Measurements from ENCODE around the gene KRTAP4-2. TPM values are rescaled to one million over a fixed set of nuclear protein-coding genes. Genes with fewer than 3 reads are reported as not detected.
A peak's percentile ranks its signal among the peaks of the same experiment; 100 is the strongest.
"Not testable (repeated sequence)": the region's sequence is repeated elsewhere in the genome, so short reads cannot be mapped to it uniquely, and the experiment has no call there.

KRTAP4-2 gene
- total RNA-seq, 2 donors from 2014 or later: not detected

DNA sequence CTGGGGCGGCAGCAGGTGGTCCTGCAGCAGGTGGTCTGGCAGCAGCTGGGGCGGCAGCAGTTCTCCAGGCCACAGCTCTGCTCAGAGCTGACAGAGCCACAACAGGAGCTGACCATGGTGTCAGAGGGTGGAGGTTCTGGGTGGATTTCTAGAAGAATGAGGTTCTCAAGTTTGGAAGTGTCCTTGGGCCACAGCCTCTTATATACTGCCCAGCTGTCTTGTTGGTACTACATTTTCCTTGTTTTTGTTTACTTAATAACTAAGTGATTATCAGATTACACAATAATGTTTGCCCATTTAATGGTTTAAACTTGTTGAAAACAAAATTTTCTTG lies 28.4 kb downstream of the KRTAP4-2 start, which contains the start of gene KRTAP4-5:
KRTAP4-5 (minus strand) TSS at position 174 of the 334 bp plus-strand sequence; CDS start at position 116, 58 bp downstream.
- H3K4me1 Mint-ChIP-seq (ENCODE audit: low read depth): no peaks in the 10 kb centered on the region
- no peak within 1 kb of the TSS for H3K4me3 Mint-ChIP-seq
- DNase-seq (no peak), ATAC-seq (replicated peaks in 1 of 2) (no peak)
- no peaks in the 10 kb centered on the region for H3K27me3 Mint-ChIP-seq (ENCODE audit: low read depth)
- H3K27ac Mint-ChIP-seq: no peak within 1 kb of the TSS
- H3K9me3 Mint-ChIP-seq: no peaks in the 10 kb centered on the region
- no peaks in the 10 kb centered on the region for H3K36me3 Mint-ChIP-seq (ENCODE audit: insufficient read depth in 2 of 2)

DNA sequence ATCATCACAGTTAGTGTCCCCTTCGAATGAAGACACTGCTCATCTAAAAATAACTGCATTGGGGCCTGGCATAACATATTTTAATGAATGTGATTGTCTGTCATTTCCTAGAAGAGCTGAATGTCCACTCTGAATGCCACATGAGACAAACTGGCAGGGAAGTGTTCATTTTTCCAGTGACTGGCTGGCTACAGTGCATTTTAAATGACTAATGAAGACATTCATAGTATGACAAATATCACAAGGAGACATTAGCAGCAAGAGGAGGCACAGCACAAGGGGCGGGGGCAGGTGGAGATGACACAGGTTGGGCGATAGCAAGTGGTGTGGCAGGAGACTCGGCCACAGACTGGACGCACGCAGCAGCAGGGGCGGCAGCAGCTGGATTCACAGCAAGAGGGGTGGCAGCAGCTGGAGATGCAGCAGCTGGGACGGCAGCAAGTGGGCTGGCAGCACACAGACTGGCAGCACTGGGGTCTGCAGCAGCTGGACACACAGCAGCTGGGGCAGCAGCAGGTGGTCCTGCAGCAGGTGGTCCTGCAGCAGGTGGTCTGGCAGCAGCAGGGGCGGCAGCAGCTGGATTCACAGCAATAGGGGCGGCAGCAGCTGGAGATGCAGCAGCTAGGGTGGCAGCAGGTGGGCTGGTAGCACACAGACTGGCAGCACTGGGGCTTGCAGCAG lies 28.9 kb downstream of the KRTAP4-2 start:
- not testable (repeated sequence) for H3K27ac Mint-ChIP-seq; H3K4me3 Mint-ChIP-seq; H3K4me1 Mint-ChIP-seq (ENCODE audit: low read depth); H3K27me3 Mint-ChIP-seq (ENCODE audit: low read depth); DNase-seq; H3K36me3 Mint-ChIP-seq (ENCODE audit: insufficient read depth in 2 of 2); ATAC-seq (replicated peaks in 1 of 2); H3K9me3 Mint-ChIP-seq

DNA sequence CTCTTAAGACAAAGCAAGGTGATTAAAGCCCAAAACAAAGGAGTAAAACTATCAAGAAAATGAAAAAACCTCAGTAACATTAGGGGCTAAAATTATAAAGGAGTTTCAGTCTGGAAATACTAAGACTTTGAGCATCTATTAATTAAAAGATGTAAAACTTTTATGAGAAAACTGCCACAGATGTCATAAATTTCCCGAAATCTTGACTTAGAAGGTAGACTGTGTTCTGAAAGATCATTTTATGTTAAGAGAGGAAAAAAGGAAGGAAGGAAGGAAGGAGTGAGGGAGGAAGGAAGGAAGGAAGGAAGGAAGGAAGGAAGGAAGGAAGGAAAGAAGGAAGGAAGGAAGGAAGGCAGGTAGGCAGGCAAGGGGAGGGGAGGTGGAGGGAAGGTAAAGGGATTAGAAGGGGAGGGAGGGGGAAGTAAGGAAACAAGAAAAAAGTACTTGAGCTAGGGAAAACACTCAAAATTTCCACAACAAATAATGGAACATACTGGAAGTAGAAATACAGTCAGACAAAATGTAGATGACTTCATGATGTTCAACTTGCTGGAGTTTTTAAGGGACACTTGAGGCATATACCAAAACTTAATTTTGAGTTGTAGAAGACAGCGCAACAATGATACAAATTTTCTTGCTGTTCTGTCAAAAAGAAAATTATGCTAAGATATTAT lies 30.4 kb downstream of the KRTAP4-2 start:
- Mint-ChIP-seq H3K9me3 (peaks cover 5 to 9% of the 10 kb centered on the region in 2 donors), H3K27me3 (ENCODE audit: low read depth) (no peaks in the 10 kb centered on the region), H3K27ac (no peak overlapping the region), H3K4me3 (no peak overlapping the region), H3K4me1 (ENCODE audit: low read depth) (no peaks in the 10 kb centered on the region), H3K36me3 (ENCODE audit: insufficient read depth in 2 of 2) (peaks cover 7 to 9% of the 10 kb centered on the region in 2 donors)
- no peak for DNase-seq
- no peak for ATAC-seq (replicated peaks in 1 of 2)

DNA sequence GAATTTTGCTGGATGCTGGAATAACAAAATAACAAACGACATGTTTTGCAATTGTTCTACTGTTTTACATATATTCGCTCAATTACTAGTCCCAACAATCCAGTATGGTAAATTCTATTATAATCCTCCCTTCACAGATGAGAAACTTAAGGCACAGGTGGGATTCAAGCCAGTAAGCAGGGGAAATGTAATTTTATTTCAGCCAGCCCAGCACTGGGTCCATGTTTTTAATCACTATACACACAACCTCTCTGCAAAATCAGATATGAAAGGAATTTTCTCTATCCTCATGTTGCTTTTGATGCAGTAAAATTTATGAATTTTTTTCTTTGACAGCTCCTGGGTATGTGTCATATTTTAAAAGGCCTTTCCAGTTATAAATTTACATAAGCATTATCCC lies 32.8 kb downstream of the KRTAP4-2 start:
- DNase-seq (no peak), ATAC-seq (replicated peaks in 1 of 2) (no peak)
- Mint-ChIP-seq H3K27me3 (ENCODE audit: low read depth) (no peaks in the 10 kb centered on the region), H3K27ac (no peak overlapping the region), H3K9me3 (peaks cover 7 to 16% of the 10 kb centered on the region in 2 donors), H3K36me3 (ENCODE audit: insufficient read depth in 2 of 2) (peaks cover 8 to 15% of the 10 kb centered on the region in 2 donors), H3K4me1 (ENCODE audit: low read depth) (peaks cover 5% of the 10 kb centered on the region), H3K4me3 (no peak overlapping the region)

DNA sequence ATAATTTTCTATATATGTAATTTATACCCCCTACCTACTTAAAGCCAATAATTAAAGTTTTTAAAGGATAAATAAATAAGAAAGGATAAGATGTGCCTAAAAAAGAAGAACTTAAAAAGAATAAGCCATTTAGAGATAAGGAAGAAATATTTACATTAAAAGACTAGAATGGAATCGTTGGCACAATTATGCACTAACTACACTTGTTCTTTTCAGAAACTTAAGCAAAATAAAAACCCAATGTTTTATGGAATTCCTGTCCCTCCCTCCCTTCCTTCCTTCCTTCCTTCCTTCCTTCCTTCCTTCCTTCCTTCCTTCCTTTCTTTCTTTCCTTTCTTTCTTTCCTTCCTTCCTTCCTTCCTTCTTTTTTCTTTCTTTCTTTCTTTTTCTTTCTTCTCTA lies 33.2 kb downstream of the KRTAP4-2 start:
- no peak overlapping the region for H3K4me3 Mint-ChIP-seq
- H3K36me3 Mint-ChIP-seq (ENCODE audit: insufficient read depth in 2 of 2): peaks cover 8 to 15% of the 10 kb centered on the region in 2 donors
- H3K27me3 Mint-ChIP-seq (ENCODE audit: low read depth): no peaks in the 10 kb centered on the region
- H3K27ac Mint-ChIP-seq: no peak overlapping the region
- peaks cover 5% of the 10 kb centered on the region for H3K4me1 Mint-ChIP-seq (ENCODE audit: low read depth)
- no peak for ATAC-seq (replicated peaks in 1 of 2)
- H3K9me3 Mint-ChIP-seq: peaks cover 7 to 16% of the 10 kb centered on the region in 2 donors
- no peak for DNase-seq

DNA sequence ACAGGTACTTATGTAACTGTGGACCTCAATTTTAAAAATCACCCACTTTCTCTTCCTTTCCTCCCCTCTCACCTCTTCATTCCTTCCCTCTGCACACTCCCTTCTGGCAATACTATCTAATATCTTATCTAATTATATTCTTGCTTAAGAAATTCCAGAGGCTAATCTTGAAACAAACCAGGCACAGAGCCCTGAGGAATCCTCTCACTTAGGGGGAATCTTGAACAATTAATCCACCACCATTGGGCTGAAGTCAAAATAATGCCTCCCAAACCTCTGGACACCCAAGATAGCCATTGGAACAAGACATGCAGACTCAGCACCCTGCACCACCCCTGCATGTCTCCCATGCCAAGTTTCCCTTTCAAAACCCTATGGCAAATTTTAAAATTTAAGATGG lies 36.7 kb downstream of the KRTAP4-2 start:
- H3K9me3 Mint-ChIP-seq: peaks cover 10 to 28% of the 10 kb centered on the region in 2 donors
- H3K4me3 Mint-ChIP-seq: no peak overlapping the region
- no peak for ATAC-seq (replicated peaks in 1 of 2)
- no peak overlapping the region for H3K27ac Mint-ChIP-seq
- H3K27me3 Mint-ChIP-seq (ENCODE audit: low read depth): no peaks in the 10 kb centered on the region
- no peak for DNase-seq
- H3K4me1 Mint-ChIP-seq (ENCODE audit: low read depth): peaks cover 5% of the 10 kb centered on the region
- H3K36me3 Mint-ChIP-seq (ENCODE audit: insufficient read depth in 2 of 2): peaks cover 10 to 18% of the 10 kb centered on the region in 2 donors

DNA sequence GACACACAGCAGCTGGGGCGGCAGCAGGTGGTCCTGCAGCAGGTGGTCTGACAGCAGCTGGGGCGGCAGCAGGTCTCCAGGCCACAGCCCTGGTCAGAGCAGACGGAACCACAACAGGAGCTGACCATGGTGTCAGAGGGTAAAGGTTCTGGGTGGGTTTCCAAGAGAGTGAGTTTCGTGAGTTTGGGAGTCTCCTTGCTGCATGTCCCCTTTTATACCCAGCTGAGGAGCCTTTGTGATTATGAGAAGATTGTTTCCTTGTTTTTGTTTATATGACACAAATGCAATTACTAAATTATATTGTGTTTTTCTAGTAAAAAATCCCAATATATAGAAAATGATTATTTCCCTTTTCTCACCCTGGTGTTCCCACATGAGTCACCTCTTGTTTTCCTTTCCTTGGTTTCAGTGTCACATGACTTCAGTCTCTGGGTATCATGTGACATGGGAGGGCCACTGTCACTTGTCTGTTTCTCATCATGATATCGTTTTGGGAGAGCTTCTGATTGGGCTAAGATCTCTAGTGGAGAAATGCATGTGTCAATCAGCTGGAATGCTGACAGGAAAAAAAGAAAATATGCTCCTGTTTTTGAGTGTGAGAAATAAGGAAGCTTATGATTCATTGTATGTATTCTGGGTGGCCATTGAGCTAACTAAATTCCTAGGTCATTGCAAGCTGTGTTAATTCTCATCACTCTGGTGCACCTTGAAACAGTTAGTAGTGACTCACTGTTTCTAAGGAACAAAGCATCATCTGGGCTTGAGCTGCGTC lies 37.5 kb downstream of the KRTAP4-2 start, which contains the start of gene KRTAP4-6:
KRTAP4-6 (minus strand) TSS at position 185 of the 772 bp plus-strand sequence; CDS start at position 128, 57 bp downstream.
- peaks cover 10 to 28% of the 10 kb centered on the region in 2 donors for H3K9me3 Mint-ChIP-seq
- H3K27ac Mint-ChIP-seq: no peak within 1 kb of the TSS
- H3K27me3 Mint-ChIP-seq (ENCODE audit: low read depth): no peaks in the 10 kb centered on the region
- H3K4me1 Mint-ChIP-seq (ENCODE audit: low read depth): peaks cover 5% of the 10 kb centered on the region
- H3K36me3 Mint-ChIP-seq (ENCODE audit: insufficient read depth in 2 of 2): peaks cover 10 to 18% of the 10 kb centered on the region in 2 donors
- ATAC-seq (replicated peaks in 1 of 2): no peak
- no peak for DNase-seq
- no peak within 1 kb of the TSS for H3K4me3 Mint-ChIP-seq

DNA sequence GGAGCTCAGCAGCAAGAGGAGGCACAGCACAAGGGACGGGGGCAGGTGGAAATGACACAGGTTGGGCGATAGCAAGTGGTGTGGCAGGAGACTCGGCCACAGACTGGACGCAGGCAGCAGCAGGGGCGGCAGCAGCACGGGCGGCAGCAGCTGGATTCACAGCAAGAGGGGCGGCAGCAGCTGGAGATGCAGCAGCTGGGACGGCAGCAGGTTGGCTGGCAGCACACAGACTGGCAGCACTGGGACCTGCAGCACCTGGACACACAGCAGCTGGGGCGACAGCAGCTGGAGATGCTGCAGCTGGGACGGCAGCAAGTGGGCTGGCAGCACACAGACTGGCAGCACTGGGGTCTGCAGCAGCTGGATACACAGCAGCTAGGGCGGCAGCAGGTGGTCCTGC lies 38.2 kb downstream of the KRTAP4-2 start:
- not testable (repeated sequence) for DNase-seq; H3K27ac Mint-ChIP-seq; H3K4me1 Mint-ChIP-seq (ENCODE audit: low read depth); ATAC-seq (replicated peaks in 1 of 2); H3K27me3 Mint-ChIP-seq (ENCODE audit: low read depth); H3K4me3 Mint-ChIP-seq
- H3K9me3 Mint-ChIP-seq: peaks cover 10 to 28% of the 10 kb centered on the region in 2 donors
- peaks cover 10 to 18% of the 10 kb centered on the region in 2 donors for H3K36me3 Mint-ChIP-seq (ENCODE audit: insufficient read depth in 2 of 2)

DNA sequence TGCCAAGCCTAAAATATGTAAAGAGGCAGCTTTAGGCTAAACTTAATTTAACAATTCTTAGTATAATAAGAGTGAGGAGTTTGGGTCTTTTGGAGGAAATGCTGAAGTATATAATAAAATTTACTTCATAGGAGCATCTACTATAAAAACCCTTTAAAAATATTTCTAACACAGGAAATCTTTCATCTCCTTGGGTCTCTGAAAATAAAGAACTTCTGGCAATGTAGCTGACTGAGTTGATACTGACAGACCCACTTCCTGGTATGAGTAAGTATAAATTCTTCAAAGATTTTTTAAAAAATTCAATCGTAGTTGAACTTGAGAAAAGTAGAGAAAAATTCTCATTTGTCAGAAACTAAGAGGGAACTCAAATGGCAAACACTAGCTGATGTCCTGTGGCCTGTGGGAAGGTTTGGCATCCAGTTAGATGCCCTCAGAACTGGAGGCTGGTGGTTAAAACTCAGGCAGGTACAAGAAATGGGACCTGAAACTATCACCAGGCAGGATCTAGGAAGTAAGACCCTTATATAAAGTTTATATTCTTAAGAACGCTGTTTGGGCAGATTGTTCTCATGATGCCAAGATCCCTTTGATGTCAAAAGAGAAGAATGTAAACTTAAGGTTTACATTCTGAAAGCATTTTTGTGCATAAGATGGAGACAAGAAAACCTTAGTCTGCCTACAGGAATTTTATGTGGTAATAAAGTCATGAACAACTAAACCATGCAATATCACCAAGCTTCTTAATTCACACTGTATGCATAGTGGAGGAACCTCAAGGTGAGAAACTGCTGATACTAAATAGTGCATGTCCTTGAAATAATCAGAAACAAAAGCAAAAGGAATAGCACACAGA lies 43.9 kb downstream of the KRTAP4-2 start:
- DNase-seq (no peak), ATAC-seq (replicated peaks in 1 of 2) (no peak)
- Mint-ChIP-seq H3K27ac (no peak overlapping the region), H3K9me3 (peaks cover 0 to 10% of the 10 kb centered on the region in 2 donors), H3K4me1 (ENCODE audit: low read depth) (peaks cover 28% of the 10 kb centered on the region), H3K27me3 (ENCODE audit: low read depth) (no peaks in the 10 kb centered on the region), H3K4me3 (no peak overlapping the region), H3K36me3 (ENCODE audit: insufficient read depth in 2 of 2) (no peaks in the 10 kb centered on the region)

DNA sequence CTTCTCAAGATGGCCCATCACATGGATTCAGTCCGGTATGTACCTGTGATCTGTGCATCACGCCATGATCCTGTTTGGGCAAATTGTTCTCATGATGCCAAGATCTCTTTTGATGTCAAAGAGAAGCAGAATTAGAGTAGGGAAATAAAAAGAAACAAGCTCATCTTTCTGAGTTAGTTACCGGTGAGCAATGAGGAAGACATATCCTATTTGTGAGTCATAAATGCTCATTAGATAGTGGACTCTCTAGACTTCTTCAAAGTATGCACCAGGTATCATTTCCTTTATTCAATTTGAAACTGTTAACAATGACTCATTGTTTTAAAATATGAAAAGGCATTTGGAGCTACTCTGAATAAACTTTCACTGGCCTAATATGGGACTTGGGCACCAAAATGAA lies 46.0 kb downstream of the KRTAP4-2 start:
- H3K36me3 Mint-ChIP-seq (ENCODE audit: insufficient read depth in 2 of 2): no peaks in the 10 kb centered on the region
- H3K27ac Mint-ChIP-seq: peak overlapping the region; percentile 63
- H3K4me1 Mint-ChIP-seq (ENCODE audit: low read depth): peaks cover 28% of the 10 kb centered on the region
- H3K4me3 Mint-ChIP-seq: no peak overlapping the region
- ATAC-seq (replicated peaks in 1 of 2): no peak
- peaks cover 0 to under 1% of the 10 kb centered on the region in 2 donors for H3K9me3 Mint-ChIP-seq
- H3K27me3 Mint-ChIP-seq (ENCODE audit: low read depth): no peaks in the 10 kb centered on the region
- DNase-seq: no peak

Data from activated T-cell treated with anti-CD3 and anti-CD28 coated beads, Interleukin-2, amount 50 U/mL, for 72 hours (primary cell).